ENCODE data around the gene SLC25A5. TPM values are rescaled to one million over a fixed set of nuclear protein-coding genes. Genes with fewer than 3 reads are reported as not detected.
A peak's percentile ranks its signal among the peaks of the same experiment; 100 is the strongest.

SLC25A5 gene
- total RNA-seq, 1 donor from 2014 or later: 551 TPM

GRCh38 chrX:119495734-119496726, 27.8 kb downstream of the SLC25A5 start:
- DNase-seq (ENCODE audit: low read depth) (no peak), FAIRE-seq (peak; percentile 50)
- H3K36me3 ChIP-seq (ENCODE audit: control insufficient read depth, insufficient read depth, low read length): no peaks in the 10 kb centered on the region
- TF ChIP-seq CTCF (IDR thresholded peaks at IDR 0.05; ENCODE audit: insufficient read depth, low read length, severe bottlenecking): no peak
- no peaks in the 10 kb centered on the region for H3K27me3 ChIP-seq (ENCODE audit: control insufficient read depth, insufficient read depth, low read length)
- H3K4me3 ChIP-seq (ENCODE audit: low read depth, low read length): no peak overlapping the region

DNA sequence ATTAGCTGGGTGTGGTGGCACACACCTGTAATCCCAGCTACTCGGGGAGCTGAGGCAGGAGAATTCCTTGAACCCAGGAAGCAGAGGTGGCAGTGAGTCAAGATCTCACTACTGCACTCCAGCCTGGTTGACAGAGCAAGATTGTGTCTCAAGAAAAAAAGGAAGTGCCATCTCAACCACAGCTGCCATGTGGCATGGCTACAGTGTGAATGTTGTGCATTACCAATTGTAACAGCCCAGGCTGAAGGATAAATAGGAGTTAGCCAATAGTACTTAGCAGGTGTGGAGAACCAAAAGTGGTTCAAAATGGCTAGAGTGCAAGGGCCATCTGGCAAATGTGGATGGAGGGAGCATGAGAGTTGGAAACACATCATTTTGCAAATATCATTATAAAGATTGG, 28.9 kb downstream of the SLC25A5 start:
- no peak for DNase-seq (ENCODE audit: low read depth)
- H3K36me3 ChIP-seq (ENCODE audit: control insufficient read depth, insufficient read depth, low read length): no peaks in the 10 kb centered on the region
- no peak for TF ChIP-seq CTCF (IDR thresholded peaks at IDR 0.05; ENCODE audit: insufficient read depth, low read length, severe bottlenecking)
- no peaks in the 10 kb centered on the region for H3K27me3 ChIP-seq (ENCODE audit: control insufficient read depth, insufficient read depth, low read length)
- H3K4me3 ChIP-seq (ENCODE audit: low read depth, low read length): no peak overlapping the region
- no peak for FAIRE-seq

GRCh38 chrX:119500061-119500800, 32.0 kb downstream of the SLC25A5 start:
- Histone ChIP-seq H3K4me3 (ENCODE audit: low read depth, low read length) (no peak overlapping the region), H3K27me3 (ENCODE audit: control insufficient read depth, insufficient read depth, low read length) (no peaks in the 10 kb centered on the region), H3K36me3 (ENCODE audit: control insufficient read depth, insufficient read depth, low read length) (no peaks in the 10 kb centered on the region)
- peak; percentile 68 for FAIRE-seq
- DNase-seq (ENCODE audit: low read depth): no peak
- TF ChIP-seq CTCF (IDR thresholded peaks at IDR 0.05; ENCODE audit: insufficient read depth, low read length, severe bottlenecking): no peak

DNA sequence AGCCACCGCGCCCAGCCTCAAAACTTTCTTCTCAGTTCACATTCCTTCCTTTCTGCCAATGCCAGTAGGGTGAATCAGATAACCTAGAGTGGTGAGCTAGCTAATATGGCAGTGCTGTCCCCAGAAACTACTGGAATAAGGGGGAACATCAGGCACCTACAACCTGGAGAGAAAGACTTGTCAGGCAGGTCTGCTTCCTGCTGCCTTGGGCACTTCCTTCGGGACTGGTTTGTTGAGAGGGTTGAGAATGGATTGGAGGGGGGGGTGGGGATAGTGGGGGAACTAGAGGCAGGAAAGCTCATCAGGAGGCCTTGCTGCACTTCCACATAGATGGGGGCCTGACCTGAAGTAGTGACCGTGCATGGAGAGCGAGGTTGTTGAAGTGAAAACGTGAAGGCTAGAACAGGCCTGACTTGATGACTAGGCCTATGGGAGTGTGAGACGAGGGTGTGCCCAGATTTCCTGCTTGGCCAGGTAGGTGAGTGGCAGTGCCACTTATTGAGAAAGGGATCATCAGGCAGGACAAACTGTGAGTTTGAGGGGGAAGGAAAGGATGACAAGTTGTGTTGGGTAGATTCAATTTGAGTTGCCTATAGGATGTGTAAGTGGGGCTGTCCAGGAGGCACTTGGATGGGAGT, 33.4 kb downstream of the SLC25A5 start:
- H3K36me3 ChIP-seq (ENCODE audit: control insufficient read depth, insufficient read depth, low read length): no peaks in the 10 kb centered on the region
- no peaks in the 10 kb centered on the region for H3K27me3 ChIP-seq (ENCODE audit: control insufficient read depth, insufficient read depth, low read length)
- DNase-seq (ENCODE audit: low read depth): peak; percentile 58
- no peak for TF ChIP-seq CTCF (IDR thresholded peaks at IDR 0.05; ENCODE audit: insufficient read depth, low read length, severe bottlenecking)
- peak; percentile 75 for FAIRE-seq
- H3K4me3 ChIP-seq (ENCODE audit: low read depth, low read length): no peak overlapping the region

DNA sequence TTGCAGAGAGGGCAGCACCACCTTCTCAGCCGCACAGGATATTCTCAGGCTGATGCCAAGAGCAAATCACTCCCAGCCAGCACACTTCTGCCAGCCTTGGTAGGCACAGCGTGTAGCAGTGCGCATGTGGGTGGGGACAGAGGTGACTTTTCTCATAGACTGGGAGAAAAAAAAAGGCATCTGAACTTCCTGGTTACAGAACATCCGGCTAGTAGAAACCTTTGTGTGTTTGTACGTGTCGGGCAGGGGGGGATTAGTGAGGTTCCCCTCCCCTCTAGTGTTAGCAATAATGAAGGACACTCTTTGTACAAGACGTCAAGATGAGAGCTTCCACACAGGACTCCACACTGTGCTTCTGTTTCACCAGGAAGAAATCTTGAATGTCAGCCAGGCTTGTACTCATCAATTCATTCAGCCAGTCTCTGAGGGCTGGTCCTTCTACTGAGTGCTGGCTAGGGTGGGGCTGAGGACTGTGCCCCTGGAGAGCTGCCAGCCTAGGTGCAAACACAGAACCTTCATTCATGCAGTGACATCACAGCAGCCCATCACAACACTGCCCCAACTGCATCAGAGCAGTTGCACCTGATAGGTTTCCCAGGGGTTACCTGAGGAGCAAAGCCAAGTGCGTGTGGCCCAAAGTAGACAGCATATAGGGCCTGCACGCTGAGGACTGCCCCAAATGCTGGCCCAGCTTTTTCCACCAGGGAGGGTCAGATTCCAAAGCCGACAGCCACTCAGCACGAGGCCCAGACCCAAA, 34.7 kb downstream of the SLC25A5 start:
- no peak overlapping the region for H3K4me3 ChIP-seq (ENCODE audit: low read depth, low read length)
- peak; percentile 74 for DNase-seq (ENCODE audit: low read depth)
- FAIRE-seq: no peak
- H3K27me3 ChIP-seq (ENCODE audit: control insufficient read depth, insufficient read depth, low read length): no peaks in the 10 kb centered on the region
- no peak for TF ChIP-seq CTCF (IDR thresholded peaks at IDR 0.05; ENCODE audit: insufficient read depth, low read length, severe bottlenecking)
- H3K36me3 ChIP-seq (ENCODE audit: control insufficient read depth, insufficient read depth, low read length): no peaks in the 10 kb centered on the region

All from bronchial epithelial cell (primary cell).